Measurements from ENCODE around the gene EYA3.

DNA sequence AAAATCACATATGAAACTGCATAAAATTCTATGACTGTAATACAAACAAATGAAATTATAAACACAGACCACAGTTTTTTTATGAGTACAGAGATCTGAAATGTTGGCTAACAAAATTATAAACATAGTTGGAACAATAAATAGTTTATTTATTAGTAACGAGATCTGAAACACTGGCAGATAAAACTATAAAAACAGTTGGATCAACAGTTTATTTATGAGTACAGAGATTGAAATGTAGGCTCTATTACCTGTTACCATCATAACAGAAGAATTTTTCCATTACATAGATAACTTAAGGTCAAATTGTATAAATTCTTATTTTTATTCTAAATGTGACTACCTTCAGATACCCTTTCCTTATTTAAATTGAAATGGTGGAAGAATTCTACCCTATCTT is 14.5 kb downstream of the EYA3 start:
- TF ChIP-seq, protein P1, sequence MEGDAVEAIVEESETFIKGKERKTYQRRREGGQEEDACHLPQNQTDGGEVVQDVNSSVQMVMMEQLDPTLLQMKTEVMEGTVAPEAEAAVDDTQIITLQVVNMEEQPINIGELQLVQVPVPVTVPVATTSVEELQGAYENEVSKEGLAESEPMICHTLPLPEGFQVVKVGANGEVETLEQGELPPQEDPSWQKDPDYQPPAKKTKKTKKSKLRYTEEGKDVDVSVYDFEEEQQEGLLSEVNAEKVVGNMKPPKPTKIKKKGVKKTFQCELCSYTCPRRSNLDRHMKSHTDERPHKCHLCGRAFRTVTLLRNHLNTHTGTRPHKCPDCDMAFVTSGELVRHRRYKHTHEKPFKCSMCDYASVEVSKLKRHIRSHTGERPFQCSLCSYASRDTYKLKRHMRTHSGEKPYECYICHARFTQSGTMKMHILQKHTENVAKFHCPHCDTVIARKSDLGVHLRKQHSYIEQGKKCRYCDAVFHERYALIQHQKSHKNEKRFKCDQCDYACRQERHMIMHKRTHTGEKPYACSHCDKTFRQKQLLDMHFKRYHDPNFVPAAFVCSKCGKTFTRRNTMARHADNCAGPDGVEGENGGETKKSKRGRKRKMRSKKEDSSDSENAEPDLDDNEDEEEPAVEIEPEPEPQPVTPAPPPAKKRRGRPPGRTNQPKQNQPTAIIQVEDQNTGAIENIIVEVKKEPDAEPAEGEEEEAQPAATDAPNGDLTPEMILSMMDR (IDR thresholded peaks at IDR 0.05): no peak
- TF ChIP-seq POLR2AphosphoS5 (IDR thresholded peaks at IDR 0.05; ENCODE audit: insufficient read depth in 1 of 2, low read depth in 1 of 2): no peak
- TF ChIP-seq POLR2A (IDR thresholded peaks at IDR 0.05): no peak

Measured in vagina (tissue), 2 donors.